HEK293 (cell line): Measurements from ENCODE around the gene CDO1.

ENCODE experiments used
- BCL11A ChIP-seq: fragments of 450-650 bp; formaldehyde crosslinking; IDR thresholded peaks from 2 replicates; pipeline ENCODE4 v1.5.1; 2016; ENCODE audit warnings: low read depth, missing biosample characterization, missing genetic modification characterization
- BCL11B ChIP-seq: fragments of 450-650 bp; formaldehyde crosslinking; IDR thresholded peaks from 2 replicates; pipeline ENCODE4 v1.5.1; 2016; ENCODE audit warnings: low read depth, missing biosample characterization, missing genetic modification characterization
- MYNN ChIP-seq: fragments of 450-650 bp; formaldehyde crosslinking; IDR thresholded peaks from 2 replicates; pipeline ENCODE4 v1.5.1; 2016; ENCODE audit warnings: missing biosample characterization, missing genetic modification characterization, borderline replicate concordance
- SALL2 ChIP-seq: fragments of 450-650 bp; formaldehyde crosslinking; IDR thresholded peaks from 2 replicates; pipeline ENCODE4 v1.5.0; 2017; ENCODE audit warnings: missing biosample characterization, mild to moderate bottlenecking, missing genetic modification characterization, borderline replicate concordance
- TCF7L2 ChIP-seq: IDR thresholded peaks from 2 replicates; pipeline ENCODE4 v1.6.1; 2011; ENCODE audit warnings: low read depth, mild to moderate bottlenecking, inconsistent platforms, low read length, moderate library complexity, borderline replicate concordance
- YY1 ChIP-seq: fragments of 450-650 bp; formaldehyde crosslinking; IDR thresholded peaks from 2 replicates; pipeline ENCODE4 v1.5.1; 2018; ENCODE audit warnings: missing biosample characterization, missing genetic modification characterization
- ZNF133 ChIP-seq: fragments of 450-650 bp; formaldehyde crosslinking; IDR thresholded peaks from 2 replicates; pipeline ENCODE4 v1.5.1; 2016; ENCODE audit warnings: missing biosample characterization, missing genetic modification characterization
- ZNF274 ChIP-seq, 2 experiments: fragments of 200-500 bp in 1 of 2; fragments of 450-650 bp in 1 of 2; sonication (Bioruptor generic) in 1 of 2; formaldehyde crosslinking in 1 of 2; IDR thresholded peaks; 2 replicates each; pipeline versions ENCODE4 v1.5.1 to v1.6.1; 2014 to 2016; ENCODE audit warnings: borderline replicate concordance in 1 of 2, inconsistent platforms in 1 of 2, low read length in 1 of 2, missing biosample characterization in 1 of 2, missing genetic modification characterization in 1 of 2
- ZNF423 ChIP-seq: fragments of 450-650 bp; formaldehyde crosslinking; IDR thresholded peaks from 2 replicates; pipeline ENCODE4 v1.5.1; 2016; ENCODE audit warnings: missing biosample characterization, missing genetic modification characterization
- TF ChIP-seq, protein P1 (sequence below): fragments of 450-650 bp; formaldehyde crosslinking; IDR thresholded peaks from 2 replicates; pipeline ENCODE4 v1.5.1; 2016; ENCODE audit warnings: missing biosample characterization, missing genetic modification characterization
- TF ChIP-seq, protein P2 (sequence below): fragments of 450-650 bp; formaldehyde crosslinking; IDR thresholded peaks from 2 replicates; pipeline ENCODE4 v1.5.1; 2016; ENCODE audit warnings: missing biosample characterization, missing genetic modification characterization
- TF ChIP-seq, protein P3 (sequence below): fragments of 450-650 bp; formaldehyde crosslinking; IDR thresholded peaks from 2 replicates; pipeline ENCODE4 v1.5.1; 2016; ENCODE audit warnings: missing biosample characterization, missing genetic modification characterization

DNA sequence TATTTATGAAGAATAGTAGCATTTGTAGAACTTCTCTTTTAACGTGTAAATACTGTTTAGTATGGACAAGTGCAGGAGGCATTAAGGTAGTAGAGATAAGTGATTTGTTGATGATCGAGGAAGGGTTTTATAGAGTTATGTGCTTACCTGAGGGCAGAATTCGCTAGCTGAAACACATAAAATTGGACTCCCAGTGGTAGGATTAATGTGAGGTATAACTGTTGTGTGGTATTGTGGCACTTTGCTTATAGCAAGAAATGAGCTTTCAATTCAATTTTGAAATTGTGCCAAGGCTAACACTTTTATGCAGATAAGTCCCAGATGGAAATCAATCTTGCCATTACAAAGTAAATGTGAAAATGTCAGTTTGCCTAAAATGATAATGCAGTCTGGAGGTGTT, 26.5 kb upstream of the CDO1 start:
- TF ChIP-seq BCL11A (tag by site-specific recombination) (peak; percentile 40; the same call in 1 of the 2 replicates), ZNF274 (IDR thresholded peaks at IDR 0.05; ENCODE audit: low read length) (no peak), ZNF274 (tag by site-specific recombination; IDR thresholded peaks at IDR 0.05; ENCODE audit: borderline replicate concordance) (no peak), SALL2 (tag by site-specific recombination) (no peak), ZNF423 (tag by site-specific recombination) (no peak), YY1 (no peak), BCL11B (peak; percentile 77; the same call in 1 of the 2 replicates), TCF7L2 (no peak), MYNN (no peak), ZNF133 (tag by site-specific recombination) (no peak)
- TF ChIP-seq, protein P1, sequence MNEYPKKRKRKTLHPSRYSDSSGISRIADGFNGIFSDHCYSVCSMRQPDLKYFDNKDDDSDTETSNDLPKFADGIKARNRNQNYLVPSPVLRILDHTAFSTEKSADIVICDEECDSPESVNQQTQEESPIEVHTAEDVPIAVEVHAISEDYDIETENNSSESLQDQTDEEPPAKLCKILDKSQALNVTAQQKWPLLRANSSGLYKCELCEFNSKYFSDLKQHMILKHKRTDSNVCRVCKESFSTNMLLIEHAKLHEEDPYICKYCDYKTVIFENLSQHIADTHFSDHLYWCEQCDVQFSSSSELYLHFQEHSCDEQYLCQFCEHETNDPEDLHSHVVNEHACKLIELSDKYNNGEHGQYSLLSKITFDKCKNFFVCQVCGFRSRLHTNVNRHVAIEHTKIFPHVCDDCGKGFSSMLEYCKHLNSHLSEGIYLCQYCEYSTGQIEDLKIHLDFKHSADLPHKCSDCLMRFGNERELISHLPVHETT = no peak
- TF ChIP-seq, protein P2, sequence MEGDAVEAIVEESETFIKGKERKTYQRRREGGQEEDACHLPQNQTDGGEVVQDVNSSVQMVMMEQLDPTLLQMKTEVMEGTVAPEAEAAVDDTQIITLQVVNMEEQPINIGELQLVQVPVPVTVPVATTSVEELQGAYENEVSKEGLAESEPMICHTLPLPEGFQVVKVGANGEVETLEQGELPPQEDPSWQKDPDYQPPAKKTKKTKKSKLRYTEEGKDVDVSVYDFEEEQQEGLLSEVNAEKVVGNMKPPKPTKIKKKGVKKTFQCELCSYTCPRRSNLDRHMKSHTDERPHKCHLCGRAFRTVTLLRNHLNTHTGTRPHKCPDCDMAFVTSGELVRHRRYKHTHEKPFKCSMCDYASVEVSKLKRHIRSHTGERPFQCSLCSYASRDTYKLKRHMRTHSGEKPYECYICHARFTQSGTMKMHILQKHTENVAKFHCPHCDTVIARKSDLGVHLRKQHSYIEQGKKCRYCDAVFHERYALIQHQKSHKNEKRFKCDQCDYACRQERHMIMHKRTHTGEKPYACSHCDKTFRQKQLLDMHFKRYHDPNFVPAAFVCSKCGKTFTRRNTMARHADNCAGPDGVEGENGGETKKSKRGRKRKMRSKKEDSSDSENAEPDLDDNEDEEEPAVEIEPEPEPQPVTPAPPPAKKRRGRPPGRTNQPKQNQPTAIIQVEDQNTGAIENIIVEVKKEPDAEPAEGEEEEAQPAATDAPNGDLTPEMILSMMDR (tag by site-specific recombination) = no peak
- TF ChIP-seq, protein P3, sequence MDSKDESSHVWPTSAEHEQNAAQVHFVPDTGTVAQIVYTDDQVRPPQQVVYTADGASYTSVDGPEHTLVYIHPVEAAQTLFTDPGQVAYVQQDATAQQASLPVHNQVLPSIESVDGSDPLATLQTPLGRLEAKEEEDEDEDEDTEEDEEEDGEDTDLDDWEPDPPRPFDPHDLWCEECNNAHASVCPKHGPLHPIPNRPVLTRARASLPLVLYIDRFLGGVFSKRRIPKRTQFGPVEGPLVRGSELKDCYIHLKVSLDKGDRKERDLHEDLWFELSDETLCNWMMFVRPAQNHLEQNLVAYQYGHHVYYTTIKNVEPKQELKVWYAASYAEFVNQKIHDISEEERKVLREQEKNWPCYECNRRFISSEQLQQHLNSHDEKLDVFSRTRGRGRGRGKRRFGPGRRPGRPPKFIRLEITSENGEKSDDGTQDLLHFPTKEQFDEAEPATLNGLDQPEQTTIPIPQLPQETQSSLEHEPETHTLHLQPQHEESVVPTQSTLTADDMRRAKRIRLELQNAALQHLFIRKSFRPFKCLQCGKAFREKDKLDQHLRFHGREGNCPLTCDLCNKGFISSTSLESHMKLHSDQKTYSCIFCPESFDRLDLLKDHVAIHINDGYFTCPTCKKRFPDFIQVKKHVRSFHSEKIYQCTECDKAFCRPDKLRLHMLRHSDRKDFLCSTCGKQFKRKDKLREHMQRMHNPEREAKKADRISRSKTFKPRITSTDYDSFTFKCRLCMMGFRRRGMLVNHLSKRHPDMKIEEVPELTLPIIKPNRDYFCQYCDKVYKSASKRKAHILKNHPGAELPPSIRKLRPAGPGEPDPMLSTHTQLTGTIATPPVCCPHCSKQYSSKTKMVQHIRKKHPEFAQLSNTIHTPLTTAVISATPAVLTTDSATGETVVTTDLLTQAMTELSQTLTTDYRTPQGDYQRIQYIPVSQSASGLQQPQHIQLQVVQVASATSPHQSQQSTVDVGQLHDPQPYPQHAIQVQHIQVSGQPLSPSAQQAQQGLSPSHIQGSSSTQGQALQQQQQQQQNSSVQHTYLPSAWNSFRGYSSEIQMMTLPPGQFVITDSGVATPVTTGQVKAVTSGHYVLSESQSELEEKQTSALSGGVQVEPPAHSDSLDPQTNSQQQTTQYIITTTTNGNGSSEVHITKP (tag by site-specific recombination) = no peak
